Small intestine (tissue), 16 donors: ENCODE results near the gene SIGLEC7. TPM values are rescaled to one million over a fixed set of nuclear protein-coding genes. Genes with fewer than 3 reads are reported as not detected.

ENCODE experiments used
- DNase-seq, 2 donors: peaks; one replicate each; pipeline versions ENCODE4 v3.0.0 to v3.0.0-alpha.2; 2013
- FAIRE-seq: peaks from 2 replicates; lab custom pipeline; 2012; peaks lifted over from hg19 to GRCh38; lab: Jason Lieb, UNC
- H3K27ac ChIP-seq, 3 donors: one replicate each; pipeline ENCODE4 v1.5.1; 2013; ENCODE audit warnings: low read length in 2 of 3, mild to moderate bottlenecking in 2 of 3, control low read depth in 1 of 3, inconsistent platforms in 1 of 3, low read depth in 1 of 3, moderate library complexity in 1 of 3
- H3K27me3 ChIP-seq, 3 donors: one replicate each; pipeline ENCODE4 v1.6.1; 2013; ENCODE audit warnings: low read length in 3 of 3, inconsistent platforms in 1 of 3; ENCODE audit not compliant: control insufficient read depth in 3 of 3, insufficient read depth in 3 of 3
- H3K36me3 ChIP-seq, 3 donors: one replicate each; pipeline ENCODE4 v1.6.1; 2013; ENCODE audit warnings: low read length in 3 of 3, inconsistent platforms in 1 of 3, low read depth in 1 of 3, mild to moderate bottlenecking in 1 of 3, moderate library complexity in 1 of 3; ENCODE audit not compliant: control insufficient read depth in 3 of 3, insufficient read depth in 2 of 3
- H3K4me1 ChIP-seq, 3 donors: one replicate each; pipeline ENCODE4 v1.6.1; 2013; ENCODE audit warnings: low read length in 2 of 3, inconsistent platforms in 1 of 3, low read depth in 1 of 3, mild to moderate bottlenecking in 1 of 3, moderate library complexity in 1 of 3; ENCODE audit not compliant: control insufficient read depth in 3 of 3, insufficient read depth in 2 of 3
- H3K4me3 ChIP-seq, 3 donors: one replicate each; pipeline ENCODE4 v1.5.1; 2013; ENCODE audit warnings: low read length in 3 of 3, control low read depth in 1 of 3, inconsistent platforms in 1 of 3, low read depth in 1 of 3, mild to moderate bottlenecking in 1 of 3, moderate library complexity in 1 of 3
- H3K9me3 ChIP-seq, 2 donors: one replicate each; pipeline ENCODE4 v1.6.1; 2013; ENCODE audit warnings: low read depth in 1 of 2, low read length in 1 of 2; ENCODE audit not compliant: control insufficient read depth in 2 of 2, insufficient read depth in 1 of 2
- WGBS, 3 donors: extraction: QIAGEN DNeasy Blood & Tissue Kit; methylation state at CpG; one replicate each; pipeline ENCODE4 v1.1.7; 2013; 5-methylcytosine and 5-hydroxymethylcytosine counted together
- long read RNA-seq, 10 donors: transcript quantifications; one replicate each; lab custom pipeline, GENCODE V29; 2026
- polyA plus RNA-seq, 4 donors: library from polyadenylated mRNA; stranded (reverse) in 3 of 4; unstranded in 1 of 4; fragments of 200-250 nt in 3 of 4; fragments of 120-200 nt in 1 of 4; gene quantifications; one replicate each; pipeline versions ENCODE4 v1.2.1 to v1.2.3, GENCODE V29; 2013
- donor health status: healthy with polysubstance abuse.
- donor health status: control.
- donor health status: control.
- donor health status: Bipolar disorder and iron deficiency.
- donor health status: healthy.

The SIGLEC7 gene
- 1 to 10 TPM in 3 of 4 donors, under 1 TPM in 1; 0.45 to 1.9 (median 1.3) TPM for polyA plus RNA-seq
- long read RNA-seq, donor 1: 0 reads
- long read RNA-seq, donor 2: 0 reads
- long read RNA-seq, donor 3: 0 reads
- long read RNA-seq, donor 4: 0 reads
- long read RNA-seq, donor 5: 0 reads
- long read RNA-seq, donor 6: 0 reads
- long read RNA-seq, donor 7: 0 reads
- long read RNA-seq, donor 8: 0 reads
- long read RNA-seq, donor 9: 0 reads
- long read RNA-seq, donor 10, partial matches to known transcripts: 0 of 1 reads
- long read RNA-seq, donor 10, other reads (novel, unspliced or antisense): 0 of 1 reads

GRCh38 chr19:51142119-51142518 lies at the start of gene SIGLEC7:
Gene SIGLEC7 (plus strand): TSS chr19:51142301. CDS start chr19:51142370, 69 bp downstream.
- Histone ChIP-seq H3K27me3 (no peaks in the 10 kb centered on the region), H3K4me3 (no peak within 1 kb of the TSS), H3K27ac (peak within 1 kb of the TSS in 1 of 3 donors; percentile 21), H3K36me3 (no peaks in the 10 kb centered on the region), H3K9me3 (no peaks in the 10 kb centered on the region), H3K4me1 (no peaks in the 10 kb centered on the region)
- DNase-seq (no peak), FAIRE-seq (no peak)
- 65 to 81% (median 79%) methylated on average over 14 of the region's 14 CpGs for WGBS, 3 donors

DNA sequence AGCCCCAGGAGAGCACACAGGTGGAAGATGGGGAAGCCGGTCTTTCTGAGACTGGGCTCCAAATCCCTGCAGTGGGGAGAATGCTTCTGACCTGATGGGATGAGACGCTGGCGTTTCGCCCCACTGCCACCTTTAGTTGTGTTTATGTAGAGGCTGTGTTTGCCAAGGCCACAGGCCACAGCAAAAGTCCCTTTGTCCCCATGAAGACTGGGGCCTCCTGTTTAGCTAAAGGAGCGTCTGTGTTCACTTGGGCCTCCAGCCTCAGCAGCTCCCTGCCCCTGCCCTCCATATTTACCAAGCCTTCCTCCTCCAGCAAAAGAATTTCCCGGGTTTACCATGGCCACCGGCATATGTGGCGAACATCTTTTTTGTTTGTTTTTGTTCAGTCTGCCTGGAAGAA lies 49.0 kb upstream of the SIGLEC7 start:
- Histone ChIP-seq H3K4me3 (no peak overlapping the region), H3K9me3 (no peaks in the 10 kb centered on the region), H3K27ac (no peak overlapping the region), H3K4me1 (no peaks in the 10 kb centered on the region), H3K27me3 (no peaks in the 10 kb centered on the region), H3K36me3 (peaks cover 0 to 8% (median 0%) of the 10 kb centered on the region in 3 donors)
- DNase-seq (no peak), FAIRE-seq (no peak)
- WGBS, 3 donors: 72 to 75% (median 74%) methylated on average over 8 of the region's 8 CpGs

DNA sequence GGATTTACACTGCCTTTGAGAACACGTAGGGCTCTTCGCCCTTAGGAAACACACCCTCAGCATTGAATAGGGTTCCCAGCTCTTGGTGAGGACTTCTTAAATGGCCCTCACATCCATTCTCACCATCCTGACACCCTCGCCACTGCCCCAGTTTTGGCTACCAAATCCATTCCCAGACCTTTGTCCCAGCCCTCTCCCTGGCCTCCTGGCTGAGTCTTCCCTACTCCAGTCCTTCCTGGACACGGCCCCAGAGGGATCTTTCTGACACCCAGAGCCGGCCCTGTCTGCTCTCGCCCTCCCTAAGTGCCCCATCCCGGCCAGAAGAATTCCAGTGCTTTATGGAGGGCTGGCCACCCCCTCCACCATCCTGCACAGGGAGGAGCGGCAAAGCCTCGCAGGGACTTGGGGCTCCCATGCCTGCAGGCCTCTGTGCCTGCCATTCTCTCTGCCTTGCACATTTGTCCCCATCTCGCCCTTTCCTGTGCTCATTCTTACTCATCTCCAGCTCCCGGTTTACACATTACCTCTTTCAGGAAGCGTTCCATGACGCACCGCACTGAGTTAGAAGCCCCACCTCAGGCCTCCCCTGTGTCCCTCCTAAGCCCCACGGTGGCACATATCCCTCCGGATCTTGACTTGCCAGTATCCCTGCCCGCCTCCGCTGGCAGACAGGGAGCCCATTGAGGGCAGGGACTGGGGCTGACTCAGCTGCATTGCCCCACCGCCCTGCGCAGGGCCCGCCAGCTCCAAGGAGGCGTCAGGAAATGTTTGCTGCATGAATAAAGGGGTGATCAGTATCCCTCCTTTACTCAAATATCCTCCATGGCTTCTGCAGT lies 48.4 kb upstream of the SIGLEC7 start:
- no peak for DNase-seq
- no peaks in the 10 kb centered on the region for H3K9me3 ChIP-seq
- H3K4me1 ChIP-seq: no peaks in the 10 kb centered on the region
- H3K4me3 ChIP-seq: no peak overlapping the region
- no peaks in the 10 kb centered on the region for H3K27me3 ChIP-seq
- peaks cover 0 to 8% (median 0%) of the 10 kb centered on the region in 3 donors for H3K36me3 ChIP-seq
- no peak for FAIRE-seq
- H3K27ac ChIP-seq: no peak overlapping the region
- 74 to 82% (median 75%) methylated on average over 22 of the region's 22 CpGs for WGBS, 3 donors

DNA sequence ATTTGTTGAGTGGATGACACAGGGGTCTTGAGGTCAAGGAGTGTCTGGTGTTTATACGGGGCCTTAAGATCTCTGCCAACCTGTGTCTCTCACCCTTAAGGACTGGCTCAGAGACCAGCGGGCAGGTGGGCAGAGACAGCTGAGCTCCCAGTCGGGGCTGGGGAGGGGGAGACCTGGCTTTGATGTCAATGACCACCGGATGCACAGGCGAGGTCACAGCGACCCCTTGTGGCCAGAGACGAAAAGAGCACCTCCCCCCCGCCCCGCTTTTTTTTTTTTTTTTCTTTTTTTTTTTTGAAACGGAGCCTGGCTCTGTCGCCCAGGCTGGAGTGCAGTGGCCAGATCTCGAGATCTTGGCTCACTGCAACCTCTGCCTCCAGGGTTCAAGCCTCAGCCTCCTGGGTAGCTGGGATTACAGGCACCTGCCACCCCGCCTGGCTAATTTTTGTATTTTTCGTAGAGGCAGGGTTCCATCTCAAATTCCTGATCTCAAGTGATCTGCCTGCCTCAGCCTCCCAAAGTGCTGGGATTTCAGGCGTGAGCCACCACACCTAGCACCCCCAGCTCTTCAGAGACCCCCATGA lies 47.3 kb upstream of the SIGLEC7 start:
- no peaks in the 10 kb centered on the region for H3K27me3 ChIP-seq
- peaks cover 0 to 12% (median 0%) of the 10 kb centered on the region in 3 donors for H3K36me3 ChIP-seq
- no peaks in the 10 kb centered on the region for H3K4me1 ChIP-seq
- H3K4me3 ChIP-seq: no peak overlapping the region
- H3K27ac ChIP-seq: no peak overlapping the region
- FAIRE-seq: no peak
- 25 to 40% (median 35%) methylated on average over 12 to 15 of the region's 15 CpGs for WGBS, 3 donors
- H3K9me3 ChIP-seq: no peaks in the 10 kb centered on the region
- DNase-seq: peak in 1 of 2 donors; percentile 29

DNA sequence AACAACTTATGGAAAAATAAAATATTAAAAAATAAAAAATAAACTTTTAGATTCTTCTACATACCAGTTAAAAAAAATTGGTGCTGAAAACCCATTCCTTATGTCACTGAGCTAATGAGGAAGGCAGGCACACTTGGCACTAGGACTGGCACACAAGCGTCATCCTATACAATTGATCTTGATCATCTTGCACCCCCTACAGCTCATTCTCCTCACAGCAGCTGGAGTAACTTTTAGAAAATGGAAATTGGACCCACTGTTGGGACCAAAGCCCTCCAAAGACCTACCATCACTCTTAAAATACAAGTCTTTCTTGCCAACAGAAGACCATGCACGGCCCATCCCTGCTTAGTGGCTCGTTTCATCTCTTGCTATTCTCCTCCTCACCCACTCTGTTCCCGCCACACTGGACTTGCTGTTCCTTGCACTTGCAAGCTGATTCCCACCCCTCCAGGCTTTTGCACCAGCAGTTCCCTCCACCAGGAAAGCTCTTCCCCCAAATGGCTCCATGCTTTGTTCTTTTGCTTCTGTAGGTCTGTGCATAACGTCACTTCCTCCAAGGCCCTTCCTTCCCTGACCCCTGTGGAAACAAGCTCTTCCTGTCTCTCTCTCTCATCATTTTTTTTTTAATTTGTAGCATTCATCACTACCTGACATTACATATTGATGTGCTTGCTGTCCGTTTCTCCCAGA lies 45.5 kb upstream of the SIGLEC7 start:
- H3K36me3 ChIP-seq: peaks cover 0 to 15% (median 2%) of the 10 kb centered on the region in 3 donors
- no peak overlapping the region for H3K4me3 ChIP-seq
- H3K4me1 ChIP-seq: no peaks in the 10 kb centered on the region
- FAIRE-seq (no peak), DNase-seq (no peak)
- no peaks in the 10 kb centered on the region for H3K27me3 ChIP-seq
- no peaks in the 10 kb centered on the region for H3K9me3 ChIP-seq
- 74 to 88% (median 84%) methylated on average over 6 of the region's 6 CpGs for WGBS, 3 donors
- no peak overlapping the region for H3K27ac ChIP-seq

GRCh38 chr19:51097166-51097738 lies 44.8 kb upstream of the SIGLEC7 start:
- DNase-seq (peak; percentile 43 to 58), FAIRE-seq (no peak)
- Histone ChIP-seq H3K27me3 (no peaks in the 10 kb centered on the region), H3K36me3 (peaks cover 0 to 18% (median 2%) of the 10 kb centered on the region in 3 donors), H3K4me1 (no peaks in the 10 kb centered on the region), H3K9me3 (no peaks in the 10 kb centered on the region), H3K27ac (no peak overlapping the region), H3K4me3 (no peak overlapping the region)
- WGBS, 3 donors: 10 to 14% (median 13%) methylated on average over 8 of the region's 8 CpGs

GRCh38 chr19:51097796-51098195 lies 44.3 kb upstream of the SIGLEC7 start:
- Histone ChIP-seq H3K4me3 (no peak overlapping the region), H3K9me3 (no peaks in the 10 kb centered on the region), H3K4me1 (no peaks in the 10 kb centered on the region), H3K36me3 (peaks cover 0 to 22% (median 7%) of the 10 kb centered on the region in 3 donors), H3K27ac (no peak overlapping the region), H3K27me3 (no peaks in the 10 kb centered on the region)
- FAIRE-seq: no peak
- no peak for DNase-seq
- 84 to 88% (median 87%) methylated on average over 20 of the region's 20 CpGs for WGBS, 3 donors
